T follicular helper cell (primary cell): ENCODE data around the gene ABHD6.
"Not testable (repeated sequence)": the region's sequence is repeated elsewhere in the genome, so short reads cannot be mapped to it uniquely, and the experiment has no call there.

Experiments used
- DNase-seq: peaks from one replicate; pipeline ENCODE4 v3.0.0-alpha.2; 2020; ENCODE audit warnings: low read depth

Gene ABHD6

GRCh38 chr3:58242860-58243259 lies 5.3 kb downstream of the ABHD6 start:
- not testable (repeated sequence) for DNase-seq

- DNase-seq: no peak
Measured at GRCh38 chr3:58243976-58244585, 6.5 kb downstream of the ABHD6 start.

- DNase-seq: no peak
Measured at GRCh38 chr3:58246148-58247047, 8.8 kb downstream of the ABHD6 start.

GRCh38 chr3:58249358-58250092 lies 11.9 kb downstream of the ABHD6 start:
- DNase-seq: no peak

- DNase-seq: no peak
Measured at GRCh38 chr3:58250093-58250707, 12.6 kb downstream of the ABHD6 start.

GRCh38 chr3:58251631-58252035 lies 14.0 kb downstream of the ABHD6 start:
- no peak for DNase-seq

GRCh38 chr3:58254144-58254543 lies 16.6 kb downstream of the ABHD6 start:
- no peak for DNase-seq

- no peak for DNase-seq
Measured at GRCh38 chr3:58256061-58256460, 18.5 kb downstream of the ABHD6 start.

- no peak for DNase-seq
Measured at GRCh38 chr3:58256511-58256910, 18.9 kb downstream of the ABHD6 start.

- no peak for DNase-seq
Measured at GRCh38 chr3:58258392-58259055, 20.9 kb downstream of the ABHD6 start.

- no peak for DNase-seq
Measured at GRCh38 chr3:58260261-58260731, 22.7 kb downstream of the ABHD6 start.

GRCh38 chr3:58260733-58261132 lies 23.1 kb downstream of the ABHD6 start:
- DNase-seq: no peak

GRCh38 chr3:58261954-58262666 lies 24.5 kb downstream of the ABHD6 start:
- no peak for DNase-seq

- no peak for DNase-seq
Measured at GRCh38 chr3:58266577-58266976, 29.0 kb downstream of the ABHD6 start.

- DNase-seq: not testable (repeated sequence)
Measured at GRCh38 chr3:58267543-58267942, 30.0 kb downstream of the ABHD6 start.

- no peak for DNase-seq
Measured at GRCh38 chr3:58269356-58269755, 31.8 kb downstream of the ABHD6 start.

GRCh38 chr3:58270485-58270884 lies 32.9 kb downstream of the ABHD6 start:
- DNase-seq: no peak

GRCh38 chr3:58271901-58272501 lies 34.4 kb downstream of the ABHD6 start:
- DNase-seq: no peak

- no peak for DNase-seq
Measured at GRCh38 chr3:58272891-58273290, 35.3 kb downstream of the ABHD6 start.

- DNase-seq: not testable (repeated sequence)
Measured at GRCh38 chr3:58273362-58273761, 35.8 kb downstream of the ABHD6 start.
